Measurements from ENCODE around the gene ABCB8. TPM values are rescaled to one million over a fixed set of nuclear protein-coding genes. Genes with fewer than 3 reads are reported as not detected.

The ABCB8 gene
- total RNA-seq, 1 donor = 30.9 TPM

DNA sequence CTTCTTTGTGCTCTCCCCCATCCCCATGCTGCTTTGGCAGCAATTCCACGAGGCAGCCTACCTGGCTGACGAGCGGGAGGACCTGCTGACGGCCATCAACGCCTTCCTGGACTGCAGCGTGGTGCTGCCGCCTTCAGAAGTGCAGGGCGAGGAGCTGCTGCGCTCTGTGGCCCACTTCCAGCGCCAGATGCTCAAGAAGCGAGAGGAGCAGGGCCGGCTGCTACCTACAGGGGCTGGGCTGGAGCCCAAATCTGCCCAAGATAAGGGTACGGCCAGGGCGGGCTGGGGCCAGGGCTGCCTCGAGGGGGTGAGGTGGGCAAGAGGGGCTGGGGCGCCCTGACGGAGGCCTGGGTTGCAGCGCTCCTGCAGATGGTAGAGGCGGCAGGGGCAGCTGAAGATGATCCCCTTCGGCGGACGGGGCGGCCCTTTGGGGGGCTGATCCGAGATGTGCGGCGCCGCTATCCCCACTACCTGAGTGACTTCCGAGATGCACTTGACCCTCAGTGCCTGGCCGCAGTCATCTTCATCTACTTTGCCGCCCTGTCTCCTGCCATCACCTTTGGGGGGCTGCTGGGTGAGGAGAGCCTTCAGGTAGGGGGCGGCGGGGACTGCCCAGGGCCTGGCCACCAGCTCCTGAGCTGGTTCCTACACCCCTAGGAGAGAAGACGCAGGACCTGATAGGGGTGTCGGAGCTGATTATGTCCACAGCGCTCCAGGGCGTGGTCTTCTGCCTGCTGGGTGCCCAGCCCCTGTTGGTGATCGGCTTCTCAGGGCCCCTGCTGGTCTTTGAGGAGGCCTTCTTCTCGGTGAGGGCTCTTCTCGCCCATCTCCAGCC, 43.0 kb downstream of the ABCB8 start:
- H3K4me3 ChIP-seq (ENCODE audit: low read depth, low read length) = no peak overlapping the region
- TF ChIP-seq, protein P1, sequence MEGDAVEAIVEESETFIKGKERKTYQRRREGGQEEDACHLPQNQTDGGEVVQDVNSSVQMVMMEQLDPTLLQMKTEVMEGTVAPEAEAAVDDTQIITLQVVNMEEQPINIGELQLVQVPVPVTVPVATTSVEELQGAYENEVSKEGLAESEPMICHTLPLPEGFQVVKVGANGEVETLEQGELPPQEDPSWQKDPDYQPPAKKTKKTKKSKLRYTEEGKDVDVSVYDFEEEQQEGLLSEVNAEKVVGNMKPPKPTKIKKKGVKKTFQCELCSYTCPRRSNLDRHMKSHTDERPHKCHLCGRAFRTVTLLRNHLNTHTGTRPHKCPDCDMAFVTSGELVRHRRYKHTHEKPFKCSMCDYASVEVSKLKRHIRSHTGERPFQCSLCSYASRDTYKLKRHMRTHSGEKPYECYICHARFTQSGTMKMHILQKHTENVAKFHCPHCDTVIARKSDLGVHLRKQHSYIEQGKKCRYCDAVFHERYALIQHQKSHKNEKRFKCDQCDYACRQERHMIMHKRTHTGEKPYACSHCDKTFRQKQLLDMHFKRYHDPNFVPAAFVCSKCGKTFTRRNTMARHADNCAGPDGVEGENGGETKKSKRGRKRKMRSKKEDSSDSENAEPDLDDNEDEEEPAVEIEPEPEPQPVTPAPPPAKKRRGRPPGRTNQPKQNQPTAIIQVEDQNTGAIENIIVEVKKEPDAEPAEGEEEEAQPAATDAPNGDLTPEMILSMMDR (IDR thresholded peaks at IDR 0.05; ENCODE audit: insufficient read depth, low read length) = no peak
- no peak for DNase-seq (ENCODE audit: low read depth)

DNA sequence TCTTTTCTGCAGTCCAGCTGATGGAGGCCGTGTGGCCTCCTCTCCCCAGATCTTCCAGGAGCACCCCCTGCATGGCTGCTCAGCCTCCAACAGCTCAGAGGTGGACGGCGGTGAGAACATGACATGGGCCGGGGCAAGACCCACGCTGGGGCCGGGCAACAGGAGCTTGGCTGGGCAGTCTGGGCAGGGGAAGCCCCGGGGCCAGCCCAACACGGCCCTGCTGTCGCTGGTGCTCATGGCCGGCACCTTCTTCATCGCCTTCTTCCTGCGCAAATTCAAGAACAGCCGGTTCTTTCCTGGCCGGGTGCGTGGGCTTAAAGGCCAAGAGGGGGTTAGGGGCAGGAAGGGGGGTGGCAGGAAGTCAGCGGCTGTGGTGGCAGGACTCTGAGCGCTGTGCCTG, 45.7 kb downstream of the ABCB8 start:
- no peak for DNase-seq (ENCODE audit: low read depth)
- H3K4me3 ChIP-seq (ENCODE audit: low read depth, low read length) = no peak overlapping the region
- TF ChIP-seq, protein P1 (IDR thresholded peaks at IDR 0.05; ENCODE audit: insufficient read depth, low read length) = no peak

DNA sequence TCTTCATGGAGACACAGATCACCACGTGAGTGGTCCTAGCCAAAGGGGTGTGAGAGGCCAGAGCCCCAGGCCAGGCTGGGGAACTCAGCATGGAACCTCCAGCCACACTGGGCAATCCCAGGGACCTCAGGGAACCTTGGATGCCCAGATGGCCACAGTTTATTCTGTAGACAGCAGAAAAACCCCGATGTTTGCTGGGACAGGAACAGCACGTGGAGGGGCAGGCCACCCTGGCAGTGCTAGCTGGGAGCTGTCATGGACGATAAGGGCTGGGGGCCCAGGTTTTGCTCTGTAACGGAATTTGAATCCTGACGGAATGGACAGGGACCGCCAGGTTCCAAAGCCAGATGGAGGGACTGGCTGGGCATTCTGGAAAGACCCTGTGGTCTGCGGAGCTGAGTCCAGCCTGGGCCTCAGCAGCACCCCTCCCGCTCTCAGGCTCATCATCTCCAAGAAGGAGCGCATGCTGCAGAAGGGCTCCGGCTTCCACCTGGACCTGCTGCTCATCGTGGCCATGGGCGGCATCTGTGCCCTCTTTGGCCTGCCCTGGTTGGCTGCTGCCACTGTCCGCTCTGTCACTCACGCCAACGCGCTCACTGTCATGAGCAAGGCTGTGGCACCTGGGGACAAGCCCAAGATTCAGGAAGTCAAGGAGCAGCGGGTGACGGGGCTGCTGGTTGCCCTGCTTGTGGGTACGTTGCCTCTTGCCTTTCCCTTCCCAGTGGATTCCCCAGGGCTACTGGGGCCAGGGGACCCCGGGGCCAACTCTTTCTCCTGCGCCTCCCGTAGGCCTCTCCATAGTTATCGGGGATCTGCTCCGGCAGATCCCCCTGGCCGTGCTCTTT, 46.8 kb downstream of the ABCB8 start:
- H3K4me3 ChIP-seq (ENCODE audit: low read depth, low read length) = no peak overlapping the region
- no peak for DNase-seq (ENCODE audit: low read depth)
- TF ChIP-seq, protein P1 (IDR thresholded peaks at IDR 0.05; ENCODE audit: insufficient read depth, low read length) = no peak

DNA sequence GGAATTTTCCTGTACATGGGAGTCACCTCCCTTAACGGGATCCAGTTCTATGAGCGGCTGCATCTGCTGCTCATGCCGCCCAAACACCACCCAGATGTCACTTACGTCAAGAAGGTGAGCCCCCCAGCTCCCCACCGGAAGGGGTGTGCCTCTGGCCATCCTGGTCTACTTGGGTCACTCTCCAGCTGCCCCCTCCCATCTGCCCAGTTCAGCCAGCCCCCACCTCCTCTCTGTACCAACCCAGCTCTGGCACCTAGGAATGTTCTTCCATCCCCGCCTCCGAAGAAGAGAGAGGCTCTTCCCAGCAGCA, 47.4 kb downstream of the ABCB8 start:
- TF ChIP-seq, protein P1 (IDR thresholded peaks at IDR 0.05; ENCODE audit: insufficient read depth, low read length) = no peak
- H3K4me3 ChIP-seq (ENCODE audit: low read depth, low read length) = no peak overlapping the region
- no peak for DNase-seq (ENCODE audit: low read depth)

DNA sequence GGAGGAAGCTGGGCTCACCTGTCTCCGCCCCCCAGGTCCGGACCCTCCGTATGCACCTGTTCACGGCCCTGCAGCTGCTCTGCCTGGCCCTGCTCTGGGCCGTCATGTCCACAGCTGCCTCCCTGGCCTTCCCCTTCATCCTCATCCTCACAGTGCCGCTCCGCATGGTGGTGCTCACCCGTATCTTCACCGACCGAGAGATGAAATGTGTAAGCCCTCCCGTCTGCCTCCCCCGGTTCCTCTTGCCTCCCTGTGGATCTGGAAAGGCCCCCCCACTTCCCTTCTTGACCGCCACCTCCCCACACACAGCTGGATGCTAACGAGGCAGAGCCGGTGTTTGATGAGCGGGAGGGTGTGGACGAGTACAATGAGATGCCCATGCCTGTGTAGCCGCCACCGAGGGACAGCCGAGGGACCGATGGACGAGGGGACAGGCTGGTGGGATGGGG, 47.8 kb downstream of the ABCB8 start:
- TF ChIP-seq, protein P1 (IDR thresholded peaks at IDR 0.05; ENCODE audit: insufficient read depth, low read length) = no peak
- no peak for DNase-seq (ENCODE audit: low read depth)
- H3K4me3 ChIP-seq (ENCODE audit: low read depth, low read length) = no peak overlapping the region

DNA sequence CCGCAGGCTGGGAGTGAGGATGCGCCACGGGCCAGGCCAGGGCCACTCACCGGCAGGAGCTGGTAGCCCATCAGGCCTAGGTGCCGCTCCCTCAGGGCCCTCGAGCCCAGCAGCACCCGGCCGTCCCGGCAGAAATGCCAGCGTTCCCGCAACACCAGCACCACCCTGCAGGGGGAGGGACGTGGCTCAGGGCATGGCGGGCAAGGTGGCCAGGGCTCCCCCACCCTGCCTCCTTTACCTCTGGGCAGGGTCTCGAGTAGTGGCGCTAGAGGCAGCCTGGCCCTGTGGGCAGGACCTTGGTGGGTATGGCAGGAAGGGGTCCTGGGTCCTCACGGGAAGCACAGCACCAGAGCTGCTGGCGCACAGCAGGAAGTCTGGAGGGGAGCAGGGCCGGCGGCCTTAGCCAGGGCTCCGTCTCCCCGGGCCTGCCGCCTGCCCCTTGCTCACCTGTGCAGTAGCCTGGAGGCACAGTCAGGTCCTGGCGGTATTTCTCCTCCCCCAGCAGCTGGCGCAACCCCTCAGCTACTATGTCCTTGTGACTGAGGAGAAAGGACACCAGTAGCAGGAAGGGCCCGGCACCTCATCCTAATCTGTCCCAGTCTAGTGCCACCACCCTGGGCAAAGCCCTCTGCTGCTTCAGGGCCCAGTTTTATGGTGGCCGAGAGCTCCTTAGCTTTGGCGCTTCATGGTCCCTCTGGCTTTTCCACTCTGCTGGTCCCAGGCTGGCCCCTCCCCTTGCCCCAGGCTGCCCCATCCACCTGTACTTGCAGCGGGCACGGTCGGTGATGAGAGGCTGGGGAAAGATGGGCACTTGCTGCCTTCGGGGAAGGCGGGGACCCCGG, 48.8 kb downstream of the ABCB8 start:
- TF ChIP-seq, protein P1 (IDR thresholded peaks at IDR 0.05; ENCODE audit: insufficient read depth, low read length) = peak; percentile 50
- H3K4me3 ChIP-seq (ENCODE audit: low read depth, low read length) = no peak overlapping the region
- DNase-seq (ENCODE audit: low read depth) = no peak

All from fibroblast of the aortic adventitia (primary cell).